ENCODE results near the gene MAVS.
"Not testable (repeated sequence)": the region's sequence is repeated elsewhere in the genome, so short reads cannot be mapped to it uniquely, and the experiment has no call there.

The MAVS gene

DNA sequence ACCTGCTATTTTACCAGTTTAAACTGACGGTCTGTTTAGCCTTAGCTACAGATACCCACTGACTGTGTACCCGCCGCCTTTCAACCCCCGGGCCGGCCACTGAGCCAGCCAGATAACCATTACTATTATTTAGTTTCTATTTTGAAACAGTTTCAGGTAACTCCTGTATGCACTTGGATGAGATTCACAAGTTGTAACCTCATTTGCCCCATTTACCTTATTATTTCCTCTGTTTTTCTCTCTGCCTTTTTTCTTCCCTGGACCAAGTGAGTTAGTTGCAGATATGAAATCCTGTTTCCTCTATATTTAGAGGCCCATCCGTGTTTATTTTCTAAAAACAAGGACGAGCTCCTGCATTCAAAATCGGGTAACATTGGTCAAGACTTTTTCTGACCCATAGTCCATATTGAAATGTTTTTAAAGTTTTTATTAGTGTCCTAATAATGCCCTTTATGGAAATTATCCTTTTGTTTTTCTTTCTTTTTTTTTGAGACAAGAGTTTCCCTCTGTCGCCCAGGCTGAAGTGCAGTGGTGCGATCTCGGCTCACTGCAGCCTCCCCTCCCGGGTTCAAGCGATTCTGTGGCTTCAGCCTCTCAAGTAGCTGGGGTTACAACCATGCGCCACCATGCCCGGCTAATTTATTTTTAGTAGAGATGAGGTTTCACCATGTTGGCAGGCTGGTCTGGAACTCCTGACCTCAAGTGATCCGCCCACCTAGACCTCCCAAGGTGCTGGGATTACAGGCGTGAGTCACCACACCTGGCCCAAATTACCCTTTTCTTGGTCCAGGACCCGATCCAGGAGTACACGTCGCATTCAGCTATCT, 25.5 kb upstream of the MAVS start:
- Mint-ChIP-seq H3K9me3 (no peaks in the 10 kb centered on the region), H3K27ac (peak overlapping the region; percentile 99), H3K36me3 (ENCODE audit: low read depth) (peaks cover 57% of the 10 kb centered on the region), H3K27me3 (no peaks in the 10 kb centered on the region), H3K4me3 (peak overlapping the region; percentile 89), H3K4me1 (ENCODE audit: low read depth) (peaks cover 39% of the 10 kb centered on the region)
- intact Hi-C loops (cut with micrococcal nuclease): loop anchor here (1.0 to 2.0 kb wide), 4 partner anchors 10 to 34 kb away; partner anchors contain the start of gene MAVS

DNA sequence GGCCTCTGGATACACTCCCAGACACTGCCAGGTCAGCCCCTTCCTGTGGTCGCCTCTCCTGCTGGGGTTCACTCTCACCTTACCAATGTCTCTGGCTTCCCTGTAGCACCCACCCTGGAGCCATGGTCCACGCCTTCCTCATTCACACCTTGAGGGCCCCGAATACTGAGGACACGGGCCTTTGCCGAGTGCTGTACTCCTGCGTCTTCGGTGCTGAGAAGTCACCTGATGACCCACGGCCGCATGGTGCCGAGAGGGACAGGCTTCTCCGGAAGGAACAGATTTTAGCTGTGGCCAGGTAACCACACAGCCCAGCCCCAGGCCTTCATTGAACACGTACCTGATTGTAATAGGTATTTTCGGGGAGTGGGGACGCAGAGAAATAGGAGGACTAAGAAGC, 24.6 kb upstream of the MAVS start:
- H3K9me3 Mint-ChIP-seq: no peaks in the 10 kb centered on the region
- H3K27ac Mint-ChIP-seq: peak overlapping the region; percentile 99
- H3K36me3 Mint-ChIP-seq (ENCODE audit: low read depth): peaks cover 66% of the 10 kb centered on the region
- H3K4me1 Mint-ChIP-seq (ENCODE audit: low read depth): peaks cover 45% of the 10 kb centered on the region
- peak overlapping the region; percentile 89 for H3K4me3 Mint-ChIP-seq
- intact Hi-C loops (cut with micrococcal nuclease): loop anchor here (2.0 kb wide), 2 partner anchors 25 to 27 kb away; partner anchors contain the start of gene MAVS
- H3K27me3 Mint-ChIP-seq: no peaks in the 10 kb centered on the region

DNA sequence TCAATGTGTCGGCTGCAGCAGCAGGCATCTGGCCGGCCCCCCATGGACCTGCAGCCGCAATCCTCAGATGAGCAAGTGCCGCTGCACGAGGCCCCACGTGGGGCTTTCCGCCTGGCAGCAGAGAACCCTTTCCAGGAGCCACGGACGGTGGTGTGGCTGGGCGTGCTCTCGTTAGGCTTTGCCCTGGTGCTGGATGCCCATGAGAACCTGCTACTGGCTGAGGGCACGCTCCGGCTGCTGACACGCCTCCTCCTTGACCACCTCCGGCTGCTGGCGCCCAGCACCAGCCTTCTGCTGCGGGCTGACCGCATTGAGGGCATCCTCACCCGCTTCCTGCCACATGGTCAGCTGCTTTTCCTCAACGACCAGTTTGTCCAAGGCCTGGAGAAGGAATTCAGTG, 22.8 kb upstream of the MAVS start:
- no peak overlapping the region for H3K27ac Mint-ChIP-seq
- intact Hi-C loops (cut with micrococcal nuclease): no loop called here
- H3K9me3 Mint-ChIP-seq: no peaks in the 10 kb centered on the region
- peaks cover 83% of the 10 kb centered on the region for H3K36me3 Mint-ChIP-seq (ENCODE audit: low read depth)
- H3K4me1 Mint-ChIP-seq (ENCODE audit: low read depth): peaks cover 35% of the 10 kb centered on the region
- no peaks in the 10 kb centered on the region for H3K27me3 Mint-ChIP-seq
- H3K4me3 Mint-ChIP-seq: no peak overlapping the region

DNA sequence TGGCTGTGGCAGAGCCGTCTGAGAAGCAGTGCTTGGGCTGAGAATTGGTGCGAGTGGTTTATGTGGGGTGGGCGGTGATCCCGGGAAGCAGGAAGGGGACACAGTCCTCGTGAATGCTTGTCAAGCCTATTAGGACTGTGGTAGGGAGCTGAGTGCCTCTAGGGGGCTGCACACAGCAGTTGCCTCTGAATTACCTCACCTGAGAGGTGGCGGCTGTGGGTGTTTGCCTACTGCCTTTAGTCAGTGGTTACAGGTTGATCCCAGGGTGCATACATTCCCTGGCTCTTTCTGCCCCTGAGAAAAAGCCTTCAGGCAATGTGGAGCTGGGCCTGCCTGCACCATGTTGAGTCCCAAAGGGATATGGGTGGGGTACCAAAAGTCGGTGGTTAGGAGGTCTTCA, 21.1 kb upstream of the MAVS start:
- Mint-ChIP-seq H3K27me3 (no peaks in the 10 kb centered on the region), H3K36me3 (ENCODE audit: low read depth) (peaks cover 84% of the 10 kb centered on the region), H3K4me3 (no peak overlapping the region), H3K9me3 (no peaks in the 10 kb centered on the region), H3K27ac (no peak overlapping the region), H3K4me1 (ENCODE audit: low read depth) (peaks cover 23% of the 10 kb centered on the region)
- intact Hi-C loops (cut with micrococcal nuclease): no loop called here

DNA sequence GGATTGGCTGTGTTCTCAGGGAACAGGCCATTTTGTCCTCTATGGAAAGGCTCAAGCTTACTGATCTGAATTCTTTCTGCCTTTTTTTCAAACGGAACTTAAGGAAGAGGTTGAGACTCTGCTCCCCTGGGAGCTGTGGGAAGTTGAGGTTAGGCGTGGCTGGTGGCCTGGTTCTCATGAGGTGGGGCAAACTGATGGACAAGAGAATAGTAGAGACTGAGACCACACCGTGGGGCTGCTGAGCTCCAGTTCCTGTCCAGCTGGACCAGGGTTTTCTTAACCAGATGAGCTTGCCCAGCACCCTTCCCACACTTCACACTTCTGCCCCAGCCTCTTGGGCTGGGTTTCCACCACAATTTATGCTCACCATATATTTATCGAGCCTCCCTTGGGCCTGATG, 20.2 kb upstream of the MAVS start:
- H3K4me1 Mint-ChIP-seq (ENCODE audit: low read depth): peaks cover 18% of the 10 kb centered on the region
- intact Hi-C loops (cut with micrococcal nuclease): no loop called here
- no peak overlapping the region for H3K27ac Mint-ChIP-seq
- H3K9me3 Mint-ChIP-seq: no peaks in the 10 kb centered on the region
- H3K36me3 Mint-ChIP-seq (ENCODE audit: low read depth): peaks cover 79% of the 10 kb centered on the region
- H3K27me3 Mint-ChIP-seq: no peaks in the 10 kb centered on the region
- no peak overlapping the region for H3K4me3 Mint-ChIP-seq

DNA sequence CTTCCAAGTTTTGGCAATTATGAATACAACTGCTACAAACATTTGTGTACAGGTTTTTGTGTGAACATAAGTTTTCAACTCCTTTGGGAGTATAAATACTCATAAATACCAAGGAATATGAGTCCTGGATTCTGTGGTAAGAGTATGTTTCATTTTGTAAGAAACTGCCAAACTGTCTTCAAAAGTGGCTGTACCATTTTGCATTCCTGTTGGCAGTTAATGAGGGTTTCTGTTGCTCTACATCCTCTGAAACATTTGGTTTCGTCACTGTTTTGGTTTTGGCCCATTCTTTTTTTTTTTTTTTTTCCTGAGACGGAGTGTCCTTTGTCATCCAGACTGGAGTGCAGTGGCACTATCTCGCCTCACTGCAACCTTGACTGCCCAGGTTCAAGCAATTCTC, 17.8 kb upstream of the MAVS start:
- no peak overlapping the region for H3K4me3 Mint-ChIP-seq
- no peaks in the 10 kb centered on the region for H3K27me3 Mint-ChIP-seq
- H3K9me3 Mint-ChIP-seq: no peaks in the 10 kb centered on the region
- intact Hi-C loops (cut with micrococcal nuclease): no loop called here
- no peak overlapping the region for H3K27ac Mint-ChIP-seq
- peaks cover 58% of the 10 kb centered on the region for H3K36me3 Mint-ChIP-seq (ENCODE audit: low read depth)
- H3K4me1 Mint-ChIP-seq (ENCODE audit: low read depth): peaks cover 9% of the 10 kb centered on the region

DNA sequence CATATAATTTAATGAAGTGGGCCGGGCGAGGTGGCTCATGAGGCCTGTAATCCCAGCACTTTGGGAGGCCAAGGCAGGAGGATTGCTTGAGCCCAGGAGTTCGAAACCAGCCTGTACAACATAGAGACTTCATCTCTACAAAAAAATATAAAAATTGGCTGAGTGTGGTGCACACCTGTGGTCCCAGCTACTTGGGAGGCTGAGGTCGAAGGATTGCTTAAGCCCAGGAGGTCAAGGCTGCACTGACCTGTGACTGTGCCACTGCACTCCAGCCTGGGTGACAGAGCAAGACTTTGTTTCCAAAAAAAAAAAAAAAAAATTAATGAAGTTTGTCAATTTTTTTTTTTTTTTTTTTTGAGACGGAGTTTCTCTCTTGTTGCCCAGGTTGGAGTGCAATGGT, 16.7 kb upstream of the MAVS start:
- H3K4me1 Mint-ChIP-seq (ENCODE audit: low read depth); intact Hi-C loops (cut with micrococcal nuclease); H3K9me3 Mint-ChIP-seq; H3K4me3 Mint-ChIP-seq; H3K27ac Mint-ChIP-seq; H3K27me3 Mint-ChIP-seq: not testable (repeated sequence)
- peaks cover 51% of the 10 kb centered on the region for H3K36me3 Mint-ChIP-seq (ENCODE audit: low read depth)

DNA sequence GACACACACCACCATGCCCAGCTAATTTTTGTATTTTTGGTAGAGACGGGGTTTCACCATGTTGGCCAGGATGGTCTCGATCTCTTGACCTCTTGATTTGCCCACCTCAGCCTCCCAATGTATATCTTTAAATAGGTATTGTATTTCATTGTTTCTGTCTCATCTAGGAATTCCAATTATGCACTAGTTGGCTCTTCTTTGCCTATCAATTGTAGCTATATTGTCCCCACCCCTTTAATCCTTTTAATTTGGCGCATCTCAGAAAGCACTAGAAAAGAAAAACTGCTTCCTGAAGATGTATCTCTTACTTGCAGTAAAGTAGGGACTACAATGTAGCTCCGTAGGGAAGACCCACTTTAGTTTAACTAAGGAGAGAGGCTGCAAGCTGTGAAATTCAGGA, 10.5 kb upstream of the MAVS start:
- intact Hi-C loops (cut with micrococcal nuclease): no loop called here
- H3K9me3 Mint-ChIP-seq: no peaks in the 10 kb centered on the region
- H3K27me3 Mint-ChIP-seq: no peaks in the 10 kb centered on the region
- H3K27ac Mint-ChIP-seq: no peak overlapping the region
- H3K4me3 Mint-ChIP-seq: no peak overlapping the region
- peaks cover 6% of the 10 kb centered on the region for H3K36me3 Mint-ChIP-seq (ENCODE audit: low read depth)
- peaks cover 16% of the 10 kb centered on the region for H3K4me1 Mint-ChIP-seq (ENCODE audit: low read depth)

DNA sequence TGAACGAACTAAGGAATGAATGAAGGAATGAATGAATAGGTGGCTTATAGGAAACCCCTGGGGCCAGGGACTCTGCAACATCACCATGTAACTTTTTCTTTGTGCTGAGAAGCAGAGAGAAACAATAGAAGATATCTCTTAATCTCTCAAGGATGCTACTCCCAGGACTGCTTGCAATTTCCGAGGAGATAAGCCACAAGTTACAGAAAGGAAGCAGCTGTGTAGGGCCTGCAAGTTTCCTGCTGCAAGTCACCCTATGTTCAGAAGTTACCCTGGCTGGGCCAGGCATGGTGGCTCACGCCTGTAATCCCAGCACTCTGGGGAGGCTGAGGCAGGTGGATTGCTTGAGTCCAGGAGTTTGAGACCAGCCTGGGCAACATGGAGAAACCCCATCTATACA, 7.3 kb upstream of the MAVS start:
- H3K27ac Mint-ChIP-seq: peak overlapping the region; percentile 78
- no peak overlapping the region for H3K4me3 Mint-ChIP-seq

DNA sequence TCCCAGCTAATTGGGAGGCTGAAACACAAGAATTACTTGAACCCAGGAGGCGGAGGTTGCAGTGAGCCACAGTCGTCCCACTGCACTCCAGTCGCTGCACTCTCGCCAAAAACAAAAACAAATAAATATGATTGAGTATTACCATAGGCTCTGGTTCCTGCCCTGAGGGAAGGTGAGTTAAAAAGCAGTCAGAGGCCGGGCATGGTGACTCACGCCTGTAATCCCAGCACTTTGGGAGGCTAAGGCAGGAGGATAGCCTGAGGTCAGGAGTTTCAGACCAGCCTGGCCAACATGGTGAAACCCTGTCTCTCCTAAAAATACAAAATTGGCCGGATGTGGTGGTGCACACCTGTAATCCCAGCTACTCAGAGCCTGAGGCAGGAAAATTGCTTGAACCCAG, 6.4 kb upstream of the MAVS start:
- H3K27me3 Mint-ChIP-seq; H3K36me3 Mint-ChIP-seq (ENCODE audit: low read depth); H3K4me3 Mint-ChIP-seq; H3K9me3 Mint-ChIP-seq; H3K27ac Mint-ChIP-seq; intact Hi-C loops (cut with micrococcal nuclease): not testable (repeated sequence)
- peaks cover 21% of the 10 kb centered on the region for H3K4me1 Mint-ChIP-seq (ENCODE audit: low read depth)

More for the DNA sequence above, 7.3 kb upstream of the MAVS start:
- Mint-ChIP-seq H3K36me3 (ENCODE audit: low read depth) (no peaks in the 10 kb centered on the region), H3K4me1 (ENCODE audit: low read depth) (peaks cover 21% of the 10 kb centered on the region), H3K27me3 (no peaks in the 10 kb centered on the region), H3K9me3 (no peaks in the 10 kb centered on the region)
- intact Hi-C loops (cut with micrococcal nuclease): no loop called here

DNA sequence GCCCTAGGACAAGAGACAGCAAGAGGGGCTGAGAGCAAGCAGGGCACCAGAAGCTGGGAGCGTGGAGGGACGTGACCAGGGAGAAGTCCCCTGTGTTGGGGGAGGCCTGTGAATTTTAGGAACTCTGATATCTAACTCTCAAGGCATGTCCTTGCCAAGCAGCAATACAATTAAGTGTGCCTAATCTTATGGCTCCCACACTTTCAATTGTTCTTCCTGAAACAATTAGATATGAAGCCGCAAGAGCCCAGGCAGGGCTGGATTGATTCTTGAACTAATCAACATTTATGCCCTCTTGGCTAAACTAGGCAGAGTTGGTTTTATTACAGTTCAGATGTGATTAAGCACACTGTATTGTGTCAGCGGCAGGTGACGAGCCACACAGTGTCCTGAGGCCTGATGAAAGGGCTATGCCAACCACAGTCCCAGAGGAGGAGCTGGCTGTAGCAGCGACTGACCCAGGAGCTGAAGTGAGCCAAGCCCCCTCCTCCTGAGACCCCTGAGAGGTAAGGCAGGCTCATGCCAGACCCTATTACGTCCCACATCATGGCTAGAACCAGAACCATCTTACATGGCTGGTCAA, 4.2 kb upstream of the MAVS start:
- intact Hi-C loops (cut with micrococcal nuclease): no loop called here
- no peak overlapping the region for H3K27ac Mint-ChIP-seq
- H3K27me3 Mint-ChIP-seq: no peaks in the 10 kb centered on the region
- H3K4me1 Mint-ChIP-seq (ENCODE audit: low read depth): peaks cover 26% of the 10 kb centered on the region
- H3K4me3 Mint-ChIP-seq: no peak overlapping the region
- peaks cover 11% of the 10 kb centered on the region for H3K36me3 Mint-ChIP-seq (ENCODE audit: low read depth)
- no peaks in the 10 kb centered on the region for H3K9me3 Mint-ChIP-seq

DNA sequence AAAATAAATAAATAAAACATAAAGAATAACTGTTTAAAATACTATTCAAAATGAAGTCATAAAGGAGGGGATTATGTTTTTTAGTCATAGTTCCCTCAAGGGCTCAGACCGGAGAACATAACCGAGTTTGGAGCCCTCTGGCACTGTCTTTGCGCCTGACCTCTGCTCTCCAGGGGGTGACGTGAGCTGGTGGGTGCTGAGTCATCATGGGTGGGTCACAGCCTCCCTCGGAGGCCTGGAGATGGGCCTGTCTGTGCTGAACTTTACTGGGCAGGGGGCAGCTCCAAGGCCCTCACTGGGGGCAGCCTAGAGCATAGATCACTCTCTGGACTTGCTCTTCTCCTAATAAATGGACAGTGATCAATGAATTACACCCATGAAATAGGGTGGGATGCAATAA, 3.1 kb upstream of the MAVS start:
- Mint-ChIP-seq H3K27ac (no peak overlapping the region), H3K4me1 (ENCODE audit: low read depth) (peaks cover 34% of the 10 kb centered on the region), H3K4me3 (no peak overlapping the region), H3K27me3 (no peaks in the 10 kb centered on the region), H3K36me3 (ENCODE audit: low read depth) (peaks cover 14% of the 10 kb centered on the region), H3K9me3 (no peaks in the 10 kb centered on the region)
- intact Hi-C loops (cut with micrococcal nuclease): no loop called here

DNA sequence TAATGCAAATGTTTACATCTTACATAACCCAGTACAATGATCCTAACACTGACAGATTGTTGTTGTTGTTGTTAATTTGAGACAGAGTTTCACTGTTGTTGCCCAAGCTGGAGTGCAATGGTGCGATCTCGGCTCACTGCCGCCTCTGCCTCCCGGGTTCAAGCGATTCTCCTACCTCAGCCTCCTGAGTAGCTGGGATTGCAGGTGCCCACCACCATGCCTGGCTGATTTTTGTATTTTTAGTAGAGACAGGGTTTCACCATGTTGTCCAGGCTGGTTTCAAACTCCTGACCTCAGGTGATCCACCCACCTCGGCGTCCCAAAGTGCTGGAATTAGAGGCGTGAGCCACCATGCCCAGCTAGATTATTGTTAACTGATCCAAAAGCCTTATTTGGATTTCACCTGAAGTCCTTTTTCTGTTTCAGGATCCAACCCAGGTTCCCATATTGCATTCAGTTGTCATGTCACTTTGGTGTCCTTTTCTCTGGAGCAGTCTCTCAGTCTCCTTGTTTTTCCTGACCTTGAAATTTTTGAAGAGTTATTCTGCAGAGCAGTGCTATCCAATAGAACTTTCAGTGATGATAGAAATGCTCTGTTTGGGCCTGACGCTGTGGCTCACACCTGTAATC, 2.5 kb upstream of the MAVS start:
- intact Hi-C loops (cut with micrococcal nuclease); H3K27me3 Mint-ChIP-seq; H3K27ac Mint-ChIP-seq; H3K4me3 Mint-ChIP-seq; H3K9me3 Mint-ChIP-seq: not testable (repeated sequence)
- Mint-ChIP-seq H3K4me1 (ENCODE audit: low read depth) (peaks cover 34% of the 10 kb centered on the region), H3K36me3 (ENCODE audit: low read depth) (peaks cover 20% of the 10 kb centered on the region)

DNA sequence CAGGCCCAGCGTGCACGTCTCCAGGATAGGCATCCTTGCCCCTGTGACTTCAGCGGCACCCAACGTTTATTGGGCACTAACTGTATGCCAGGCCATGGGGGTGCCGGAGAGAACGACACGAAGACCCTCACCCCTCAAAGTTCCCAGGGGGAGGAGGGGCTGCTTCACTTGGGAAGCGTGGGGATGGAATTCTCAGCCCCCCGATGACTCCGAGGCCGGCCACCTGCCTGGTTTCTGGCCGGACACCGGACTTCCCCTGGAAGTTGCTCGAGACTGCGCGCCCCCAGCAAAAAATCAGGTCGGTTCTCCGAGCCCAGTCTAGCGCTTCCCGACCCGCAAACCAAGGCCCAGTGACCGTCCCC, 275 bp upstream of the MAVS start:
- peak overlapping the region; percentile 93 for H3K4me3 Mint-ChIP-seq
- no peaks in the 10 kb centered on the region for H3K27me3 Mint-ChIP-seq
- no peaks in the 10 kb centered on the region for H3K9me3 Mint-ChIP-seq
- H3K27ac Mint-ChIP-seq: peak overlapping the region; percentile 95
- H3K36me3 Mint-ChIP-seq (ENCODE audit: low read depth): peaks cover 32% of the 10 kb centered on the region
- peaks cover 32% of the 10 kb centered on the region for H3K4me1 Mint-ChIP-seq (ENCODE audit: low read depth)
- intact Hi-C loops (cut with micrococcal nuclease): loop anchor here (2.0 kb wide), 1 partner anchor 26 kb away; the partner anchor contains the start of gene AP5S1
